ENCODE data around the gene AATF. TPM values are rescaled to one million over a fixed set of nuclear protein-coding genes. Genes with fewer than 3 reads are reported as not detected.

AATF gene
- total and polyA plus RNA-seq, 12 donors = 21.0 to 68.2 (median 41.1) TPM

GRCh38 chr17:36983618-36984017, 34.9 kb downstream of the AATF start:
- no peak for DNase-seq
- no peak overlapping the region for H3K4me3 ChIP-seq

GRCh38 chr17:36989173-36989572, 40.4 kb downstream of the AATF start:
- WGBS, 4 donors = 76 to 89% (median 84%) methylated on average over 6 of the region's 6 CpGs
- no peak overlapping the region for H3K27ac ChIP-seq
- intact Hi-C loops (cut with DNase I) = no loop called here
- H3K36me3 ChIP-seq (replicated peaks in 1 of 2) = peaks cover 0 to 41% of the 10 kb centered on the region in 2 donors
- DNase-seq = no peak
- H3K9me3 ChIP-seq (replicated peaks in 1 of 3) = no peaks in the 10 kb centered on the region
- H3K4me3 ChIP-seq = no peak overlapping the region
- no peaks in the 10 kb centered on the region for H3K4me1 ChIP-seq (replicated peaks in 1 of 2)
- no peak for TF ChIP-seq CTCF (IDR thresholded peaks at IDR 0.05)
- TF ChIP-seq POLR2A (IDR thresholded peaks at IDR 0.05) = no peak
- no peaks in the 10 kb centered on the region for H3K27me3 ChIP-seq

More at GRCh38 chr17:36983618-36984017, 34.9 kb downstream of the AATF start:
- intact Hi-C loops (cut with DNase I) = no loop called here
- Histone ChIP-seq H3K9me3 (replicated peaks in 1 of 3) (no peaks in the 10 kb centered on the region), H3K36me3 (replicated peaks in 1 of 2) (peaks cover 0 to 7% of the 10 kb centered on the region in 2 donors), H3K27me3 (no peaks in the 10 kb centered on the region), H3K27ac (no peak overlapping the region), H3K4me1 (replicated peaks in 1 of 2) (peaks cover 7 to 19% of the 10 kb centered on the region in 2 donors)
- TF ChIP-seq POLR2A (IDR thresholded peaks at IDR 0.05) = no peak
- TF ChIP-seq CTCF (IDR thresholded peaks at IDR 0.05) = no peak

GRCh38 chr17:36992701-36993100, 43.9 kb downstream of the AATF start:
- WGBS, 4 donors = 84 to 92% (median 89%) methylated on average over 2 of the region's 2 CpGs
- no peak for DNase-seq
- H3K4me1 ChIP-seq (replicated peaks in 1 of 2) = no peaks in the 10 kb centered on the region
- H3K36me3 ChIP-seq (replicated peaks in 1 of 2) = peaks cover 0 to 60% of the 10 kb centered on the region in 2 donors
- intact Hi-C loops (cut with DNase I) = no loop called here
- TF ChIP-seq POLR2A (IDR thresholded peaks at IDR 0.05) = no peak
- no peak for TF ChIP-seq CTCF (IDR thresholded peaks at IDR 0.05)
- no peak overlapping the region for H3K4me3 ChIP-seq
- H3K27ac ChIP-seq = no peak overlapping the region
- no peaks in the 10 kb centered on the region for H3K27me3 ChIP-seq
- no peaks in the 10 kb centered on the region for H3K9me3 ChIP-seq (replicated peaks in 1 of 3)

GRCh38 chr17:36993227-36993626, 44.5 kb downstream of the AATF start:
- H3K4me3 ChIP-seq = no peak overlapping the region
- DNase-seq = no peak
- peaks cover 0 to 57% of the 10 kb centered on the region in 2 donors for H3K36me3 ChIP-seq (replicated peaks in 1 of 2)
- no peaks in the 10 kb centered on the region for H3K9me3 ChIP-seq (replicated peaks in 1 of 3)
- H3K27ac ChIP-seq = no peak overlapping the region
- no peaks in the 10 kb centered on the region for H3K27me3 ChIP-seq
- TF ChIP-seq POLR2A (IDR thresholded peaks at IDR 0.05) (no peak), CTCF (IDR thresholded peaks at IDR 0.05) (no peak)
- no peaks in the 10 kb centered on the region for H3K4me1 ChIP-seq (replicated peaks in 1 of 2)
- intact Hi-C loops (cut with DNase I) = no loop called here

Measured in adrenal gland (tissue), 12 donors.